ENCODE measurements around the gene ZNF730. TPM values are rescaled to one million over a fixed set of nuclear protein-coding genes. Genes with fewer than 3 reads are reported as not detected.

ZNF730 gene
- total RNA-seq, 1 donor from 2014 or later: 8.3 TPM

- Mint-ChIP-seq H3K4me3 (ENCODE audit: unreplicated experiment) (no peak overlapping the region), H3K36me3 (ENCODE audit: low read depth, unreplicated experiment) (peaks cover 15% of the 10 kb centered on the region), H3K4me1 (ENCODE audit: unreplicated experiment) (no peaks in the 10 kb centered on the region), H3K9me3 (ENCODE audit: unreplicated experiment) (peaks cover 43% of the 10 kb centered on the region), H3K27ac (ENCODE audit: unreplicated experiment) (no peak overlapping the region), H3K27me3 (ENCODE audit: unreplicated experiment) (peaks cover 6% of the 10 kb centered on the region)
- no peak for TF ChIP-seq CTCF (IDR thresholded peaks at IDR 0.05; ENCODE audit: unreplicated experiment)
- no peak for DNase-seq (ENCODE audit: low spot score)
These were observed 66.4 kb downstream of the ZNF730 start for GRCh38 chr19:23183251-23183650.

- peaks cover 22% of the 10 kb centered on the region for H3K9me3 Mint-ChIP-seq (ENCODE audit: unreplicated experiment)
These were observed 73.5 kb downstream of the ZNF730 start for GRCh38 chr19:23190341-23190740.

More at GRCh38 chr19:23190341-23190740, 73.5 kb downstream of the ZNF730 start:
- DNase-seq (ENCODE audit: low spot score): no peak
- no peaks in the 10 kb centered on the region for H3K4me1 Mint-ChIP-seq (ENCODE audit: unreplicated experiment)
- no peak overlapping the region for H3K27ac Mint-ChIP-seq (ENCODE audit: unreplicated experiment)
- TF ChIP-seq CTCF (IDR thresholded peaks at IDR 0.05; ENCODE audit: unreplicated experiment): no peak
- peaks cover 4% of the 10 kb centered on the region for H3K36me3 Mint-ChIP-seq (ENCODE audit: low read depth, unreplicated experiment)
- no peak overlapping the region for H3K4me3 Mint-ChIP-seq (ENCODE audit: unreplicated experiment)
- H3K27me3 Mint-ChIP-seq (ENCODE audit: unreplicated experiment): no peaks in the 10 kb centered on the region

Other genes with a start within 250 kb of the ZNF730 start
- gene ZNF728, start 113.8 kb upstream of the ZNF730 start, total RNA-seq (ENCODE audit: unreplicated experiment): not detected
- 10.6 TPM for gene ZNF724, start 133.4 kb downstream of the ZNF730 start, total RNA-seq (ENCODE audit: unreplicated experiment)